ENCODE data around the gene SRGAP2C.
"Not testable (repeated sequence)": the region's sequence is repeated elsewhere in the genome, so short reads cannot be mapped to it uniquely, and the experiment has no call there.

SRGAP2C gene

GRCh38 chr1:121337958-121338357 is 153.2 kb downstream of the SRGAP2C start:
- not testable (repeated sequence) for DNase-seq (ENCODE audit: low spot score)

GRCh38 chr1:121339611-121340010 is 154.8 kb downstream of the SRGAP2C start:
- DNase-seq (ENCODE audit: low spot score), result not testable (repeated sequence)

GRCh38 chr1:121343311-121343906 is 158.6 kb downstream of the SRGAP2C start:
- not testable (repeated sequence) for DNase-seq (ENCODE audit: low spot score)

- not testable (repeated sequence) for DNase-seq (ENCODE audit: low spot score)
Observed at GRCh38 chr1:121344355-121344754, 159.6 kb downstream of the SRGAP2C start.

GRCh38 chr1:121346654-121347053 is 161.9 kb downstream of the SRGAP2C start:
- peak; percentile 1 for DNase-seq (ENCODE audit: low spot score)

GRCh38 chr1:121347476-121347875 is 162.7 kb downstream of the SRGAP2C start:
- peak; percentile 7 for DNase-seq (ENCODE audit: low spot score)

- DNase-seq (ENCODE audit: low spot score), result not testable (repeated sequence)
Observed at GRCh38 chr1:121348115-121348514, 163.3 kb downstream of the SRGAP2C start.

- DNase-seq (ENCODE audit: low spot score), result not testable (repeated sequence)
Observed at GRCh38 chr1:121349332-121349967, 164.7 kb downstream of the SRGAP2C start.

- not testable (repeated sequence) for DNase-seq (ENCODE audit: low spot score)
Observed at GRCh38 chr1:121355711-121356420, 171.1 kb downstream of the SRGAP2C start.

- not testable (repeated sequence) for DNase-seq (ENCODE audit: low spot score)
Observed at GRCh38 chr1:121356819-121357218, 172.0 kb downstream of the SRGAP2C start.

- not testable (repeated sequence) for DNase-seq (ENCODE audit: low spot score)
Observed at GRCh38 chr1:121360531-121360930, 175.8 kb downstream of the SRGAP2C start.

GRCh38 chr1:121361451-121362233 is 176.9 kb downstream of the SRGAP2C start:
- DNase-seq (ENCODE audit: low spot score), result not testable (repeated sequence)

- DNase-seq (ENCODE audit: low spot score), result not testable (repeated sequence)
Observed at GRCh38 chr1:121362234-121362883, 177.6 kb downstream of the SRGAP2C start.

GRCh38 chr1:121365316-121365715 is 180.5 kb downstream of the SRGAP2C start:
- not testable (repeated sequence) for DNase-seq (ENCODE audit: low spot score)

- DNase-seq (ENCODE audit: low spot score), result peak; percentile 10
Observed at GRCh38 chr1:121365723-121366122, 180.9 kb downstream of the SRGAP2C start.

GRCh38 chr1:121366171-121366570 is 181.4 kb downstream of the SRGAP2C start:
- not testable (repeated sequence) for DNase-seq (ENCODE audit: low spot score)

GRCh38 chr1:121368910-121369309 is 184.1 kb downstream of the SRGAP2C start:
- not testable (repeated sequence) for DNase-seq (ENCODE audit: low spot score)

- DNase-seq (ENCODE audit: low spot score), result not testable (repeated sequence)
Observed at GRCh38 chr1:121369959-121370358, 185.2 kb downstream of the SRGAP2C start.

- not testable (repeated sequence) for DNase-seq (ENCODE audit: low spot score)
Observed at GRCh38 chr1:121374851-121375367, 190.1 kb downstream of the SRGAP2C start.

- not testable (repeated sequence) for DNase-seq (ENCODE audit: low spot score)
Observed at GRCh38 chr1:121376986-121377385, 192.2 kb downstream of the SRGAP2C start.

GRCh38 chr1:121378757-121379156 is 194.0 kb downstream of the SRGAP2C start:
- not testable (repeated sequence) for DNase-seq (ENCODE audit: low spot score)

All from Ammon's horn (tissue), 1 donor.